Measurements from ENCODE around the gene ACP3.

- no peak for TF ChIP-seq GLI4 (CRISPR knock-in tag; IDR thresholded peaks at IDR 0.05; ENCODE audit: borderline replicate concordance)
- no peak for TF ChIP-seq POLR2A (IDR thresholded peaks at IDR 0.05; ENCODE audit: insufficient read depth in 1 of 2, low read depth in 2 of 2, low read length in 2 of 2)
- no peak for TF ChIP-seq NR1H2 (CRISPR knock-in tag; IDR thresholded peaks at IDR 0.05; ENCODE audit: borderline replicate concordance, low read depth)
- no peak for TF ChIP-seq PHB2 (IDR thresholded peaks at IDR 0.05; ENCODE audit: partially characterized antibody)
- TF ChIP-seq TBL1XR1 (IDR thresholded peaks at IDR 0.05; ENCODE audit: borderline replicate concordance, low read length, partially characterized antibody): no peak
- no peak for TF ChIP-seq MAFK (conservative IDR thresholded peaks at IDR 0.05 in 1 of 2, IDR thresholded peaks at IDR 0.05 in 1 of 2; ENCODE audit: low read length in 2 of 2)
- no peak for TF ChIP-seq PATZ1 (CRISPR knock-in tag; IDR thresholded peaks at IDR 0.05)
- TF ChIP-seq JUN (CRISPR knock-in tag; IDR thresholded peaks at IDR 0.05): no peak
- TF ChIP-seq CTCF (CRISPR knock-in tag; IDR thresholded peaks at IDR 0.05): no peak
- TF ChIP-seq ZSCAN30 (CRISPR knock-in tag; IDR thresholded peaks at IDR 0.05): no peak
- TF ChIP-seq HMGXB4 (CRISPR knock-in tag; IDR thresholded peaks at IDR 0.05; ENCODE audit: borderline replicate concordance in 1 of 2, low read depth in 1 of 2): no peak
- TF ChIP-seq CAMTA2 (CRISPR knock-in tag; IDR thresholded peaks at IDR 0.05; ENCODE audit: borderline replicate concordance): no peak
- TF ChIP-seq NR2F1 (CRISPR knock-in tag; IDR thresholded peaks at IDR 0.05): no peak
Measured at GRCh38 chr3:132395126-132395525, 77.9 kb downstream of the ACP3 start.

Data from HepG2 (cell line).